ENCODE data around the gene CHN1.

The CHN1 gene

DNA sequence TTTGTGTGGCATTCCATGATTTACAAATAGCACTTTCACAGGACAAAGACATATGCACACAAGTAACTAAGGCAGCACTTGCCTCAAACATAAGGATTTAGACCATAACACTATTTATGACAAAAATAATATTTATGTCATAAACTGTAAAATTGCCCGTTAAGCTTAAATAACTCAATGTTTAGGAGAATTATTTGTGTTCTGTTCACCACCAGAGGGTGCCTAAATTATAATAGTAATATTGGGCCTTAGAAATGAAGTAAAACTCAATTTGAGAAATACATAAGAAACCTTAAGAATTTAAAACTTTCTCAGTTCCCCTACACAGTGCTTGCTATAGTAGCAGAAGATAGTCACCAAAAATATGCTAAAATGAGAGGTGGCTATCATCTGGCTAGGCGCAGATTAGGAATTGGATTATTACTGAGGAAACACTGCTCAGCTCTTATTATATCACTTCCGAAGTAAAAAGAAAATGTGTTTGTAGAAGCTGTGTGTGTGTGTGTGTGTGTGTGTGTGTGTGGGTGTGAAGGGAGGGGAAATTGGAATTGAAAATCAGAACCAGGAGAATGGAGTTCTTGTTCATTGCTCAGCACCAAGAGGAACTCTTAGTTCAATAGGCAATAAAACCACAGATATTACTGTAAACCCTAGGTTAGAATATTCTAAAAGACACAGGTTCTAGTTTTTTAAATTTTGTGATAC is 4.9 kb upstream of the CHN1 start:
- DNase-seq, result no peak

DNA sequence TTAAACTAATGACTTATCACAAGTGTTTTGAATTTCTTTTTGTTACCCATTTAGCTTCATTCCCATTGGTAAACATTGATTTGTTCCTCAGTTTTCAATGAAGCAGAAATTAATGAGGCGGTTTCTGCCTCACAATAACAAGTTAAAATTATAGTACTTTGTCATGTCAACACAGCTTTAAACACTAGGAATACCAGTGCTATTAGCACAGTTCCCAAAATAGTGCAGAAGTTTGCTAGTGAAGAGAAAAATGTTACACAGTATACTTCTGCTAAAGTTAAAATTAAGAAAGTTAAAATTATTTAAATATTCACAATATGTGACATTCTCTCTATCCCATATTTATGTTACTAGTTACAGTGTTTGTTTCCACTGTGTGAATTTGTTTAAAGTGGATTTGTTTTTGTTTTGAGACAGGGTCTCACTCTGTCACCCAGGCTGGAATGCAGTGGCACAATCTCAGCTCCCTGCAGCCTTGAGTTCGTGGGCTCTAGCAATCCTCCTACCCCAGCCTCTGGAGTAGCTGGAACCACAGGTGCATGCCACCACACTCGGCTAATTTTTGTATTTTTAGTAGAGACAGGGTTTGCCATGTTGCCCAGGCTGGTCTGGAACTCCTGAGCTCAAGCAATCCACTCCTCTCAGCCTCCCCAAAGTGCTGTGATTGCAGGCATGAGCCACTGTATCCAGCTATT is 3.8 kb upstream of the CHN1 start:
- no peak for DNase-seq

DNA sequence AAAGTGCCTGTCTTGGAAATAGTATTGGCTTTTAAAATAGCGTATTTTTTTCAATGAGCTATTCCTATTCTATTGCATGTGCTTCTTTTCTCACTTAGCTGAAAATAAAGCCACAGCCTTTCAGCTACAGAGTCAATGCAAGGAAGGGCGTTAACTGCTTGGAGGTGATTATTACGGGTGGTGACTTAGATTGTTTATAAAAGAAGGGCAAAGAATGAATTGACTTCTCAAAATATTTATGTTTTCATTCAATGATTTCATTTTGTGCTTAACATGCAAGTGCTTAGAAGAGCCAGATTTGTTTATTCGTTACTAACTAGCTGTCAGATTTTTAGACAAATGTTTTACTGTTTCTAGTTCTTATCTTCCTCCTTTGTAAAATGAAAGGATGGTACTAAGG is 2.8 kb upstream of the CHN1 start:
- DNase-seq, result no peak

DNA sequence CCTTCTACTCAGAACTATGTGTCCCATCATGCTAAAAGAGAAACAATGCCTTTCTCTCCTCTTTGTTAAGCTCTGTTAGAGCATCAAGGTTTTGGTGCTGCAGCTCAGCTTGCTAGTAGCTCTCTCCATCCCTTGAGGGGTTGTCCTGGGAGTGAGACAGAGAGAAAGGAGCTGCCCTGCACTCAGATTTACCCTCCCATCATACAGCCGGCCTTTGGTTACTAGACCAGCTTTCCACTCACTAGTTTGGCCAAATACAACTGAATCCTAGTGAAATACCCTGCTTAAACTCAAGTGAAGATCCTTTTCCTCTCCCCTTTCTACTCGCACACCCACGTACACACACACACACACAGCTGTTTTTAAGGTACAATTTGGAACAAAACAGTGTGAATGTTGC is 2.3 kb upstream of the CHN1 start:
- no peak for DNase-seq

- no peak for DNase-seq
Observed at GRCh38 chr2:175006281-175006680, 1.1 kb upstream of the CHN1 start.

DNA sequence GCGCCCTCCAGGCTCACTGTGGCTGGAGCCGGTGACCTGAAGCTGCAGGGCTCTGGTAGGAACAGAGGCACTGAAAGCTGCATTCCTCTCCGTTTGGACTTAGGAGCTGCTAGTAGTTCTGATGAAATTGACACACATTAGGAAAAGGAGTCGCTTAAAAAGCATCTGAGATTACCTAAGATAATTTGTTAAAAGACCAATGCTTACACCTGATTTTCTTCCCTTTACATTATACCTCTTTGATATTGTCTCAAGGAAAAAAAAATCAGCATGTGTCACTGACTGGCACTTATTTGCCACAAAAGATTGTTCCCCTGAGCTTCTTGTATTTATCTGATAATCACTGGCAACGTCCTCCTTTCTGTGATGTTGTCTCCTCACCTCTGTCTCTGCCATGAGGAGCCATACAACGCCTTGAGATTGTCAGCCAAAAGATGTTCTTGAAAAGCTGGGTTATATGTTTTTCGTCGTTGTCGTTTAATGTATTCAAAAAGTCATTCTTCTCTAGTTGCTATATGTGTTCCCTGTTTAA is 618 bp upstream of the CHN1 start:
- no peak for DNase-seq

- no peak for DNase-seq
Observed at GRCh38 chr2:175004730-175004979, 526 bp downstream of the CHN1 start.

DNA sequence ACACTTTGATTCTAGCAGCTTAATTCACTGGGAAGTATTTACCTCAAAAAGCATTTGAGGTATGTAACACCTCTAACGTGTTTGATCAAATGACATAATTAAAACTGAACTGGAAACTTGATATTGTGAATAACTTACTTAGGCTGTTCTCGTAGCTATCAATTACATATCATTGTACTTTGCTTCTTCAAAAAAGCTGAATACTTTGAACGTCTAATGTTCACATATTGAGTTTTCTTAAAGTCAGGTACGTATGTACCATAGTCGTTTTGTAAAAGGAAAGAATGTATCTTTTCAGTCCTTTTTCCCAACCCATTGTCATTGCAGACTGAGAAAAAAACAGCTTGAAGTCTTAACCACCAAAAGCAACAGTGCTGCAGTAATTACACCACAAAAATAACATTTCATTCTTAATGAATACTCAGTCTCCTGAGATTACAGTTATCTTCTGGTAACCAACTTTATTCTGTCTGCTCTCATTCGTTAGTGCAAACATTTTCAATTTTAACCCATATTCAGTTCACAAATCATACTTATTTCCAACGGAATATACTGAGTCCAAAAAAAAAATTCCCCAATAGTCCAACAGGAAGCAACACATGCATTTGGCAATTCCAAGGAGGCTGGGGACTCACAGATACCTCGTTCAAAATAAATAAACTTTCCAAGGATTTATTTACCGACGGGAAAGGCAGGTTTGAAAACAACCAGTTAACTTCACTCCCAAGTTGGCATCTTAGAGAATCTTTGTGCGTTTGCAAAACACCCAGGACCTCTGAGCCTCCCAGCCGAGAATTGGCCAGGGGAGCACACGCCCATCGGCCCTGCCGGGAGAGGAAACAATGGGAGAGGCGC is 1.1 kb downstream of the CHN1 start:
- DNase-seq, result no peak

DNA sequence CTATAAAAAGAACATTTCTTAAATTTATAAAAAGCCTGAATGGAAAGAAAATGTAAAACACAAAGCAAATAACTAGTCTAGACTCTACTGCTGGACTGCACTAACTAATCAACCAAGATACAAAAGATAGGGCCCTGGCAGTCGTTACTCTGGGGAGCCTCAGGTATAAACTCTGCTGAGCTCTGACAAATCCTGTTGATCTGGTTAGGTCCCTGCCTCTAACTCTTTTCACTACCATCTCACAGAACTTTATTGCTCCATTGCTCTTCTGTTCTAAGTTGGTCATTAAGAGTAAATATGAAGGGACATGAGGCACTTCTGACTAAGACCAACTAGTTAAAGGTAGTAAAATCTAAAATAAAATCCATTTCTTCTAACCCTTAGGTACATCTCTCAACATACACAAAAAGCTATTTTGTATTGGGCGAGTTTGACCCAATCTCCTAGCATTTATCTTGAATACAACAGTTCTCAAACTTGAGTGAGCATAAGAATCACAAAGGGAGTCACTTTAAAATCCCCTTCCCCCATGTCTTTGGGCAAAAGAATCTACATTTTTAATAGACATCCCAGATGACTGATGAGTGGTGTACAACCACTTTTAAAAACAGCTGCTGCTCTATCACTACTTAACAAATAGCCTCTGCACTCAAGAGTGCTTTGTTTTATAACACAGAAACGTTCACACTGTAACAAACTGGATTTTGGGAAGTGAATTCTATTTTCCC is 2.5 kb downstream of the CHN1 start:
- no peak for DNase-seq

DNA sequence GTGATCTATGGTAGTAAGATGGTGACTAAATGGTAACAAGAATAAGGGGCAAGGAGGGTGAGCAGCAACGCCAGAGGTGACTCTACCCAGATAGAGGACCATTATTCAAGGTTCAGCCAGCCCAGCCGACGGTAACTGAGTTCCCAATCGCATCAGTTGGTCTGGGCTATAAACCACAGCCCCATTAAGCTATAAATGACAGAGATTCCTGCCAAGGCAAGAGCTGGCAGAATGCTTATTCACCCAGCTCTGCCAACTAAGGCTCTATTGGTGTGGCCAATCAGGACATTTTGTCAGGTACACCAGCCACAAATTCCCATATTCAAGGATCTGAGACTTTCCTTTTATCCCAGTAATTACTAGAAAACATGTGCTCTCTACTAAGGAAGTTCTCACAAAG is 3.6 kb downstream of the CHN1 start:
- DNase-seq, result peak; percentile 24

- no peak for DNase-seq
Observed at GRCh38 chr2:174997110-174997509, 8.1 kb downstream of the CHN1 start.

DNA sequence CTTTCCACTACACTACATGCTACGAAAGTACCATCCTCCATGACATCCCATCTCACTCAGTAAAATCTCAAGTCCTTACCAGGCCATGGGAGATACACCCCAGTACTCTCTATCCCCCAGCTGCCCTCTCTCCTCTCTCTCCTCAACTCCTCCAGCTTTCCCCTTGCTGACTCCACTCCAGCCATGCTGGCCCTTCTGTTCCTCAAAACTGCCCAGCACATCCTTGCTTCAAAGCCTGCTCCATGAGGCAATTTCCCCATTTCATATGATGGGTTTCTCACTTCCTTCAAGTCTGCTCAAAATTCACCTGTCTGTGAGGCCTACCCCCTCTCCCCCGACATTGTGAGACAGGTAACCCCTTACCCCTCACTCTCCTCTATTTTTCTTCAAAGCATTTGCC is 8.6 kb downstream of the CHN1 start:
- DNase-seq, result no peak

DNA sequence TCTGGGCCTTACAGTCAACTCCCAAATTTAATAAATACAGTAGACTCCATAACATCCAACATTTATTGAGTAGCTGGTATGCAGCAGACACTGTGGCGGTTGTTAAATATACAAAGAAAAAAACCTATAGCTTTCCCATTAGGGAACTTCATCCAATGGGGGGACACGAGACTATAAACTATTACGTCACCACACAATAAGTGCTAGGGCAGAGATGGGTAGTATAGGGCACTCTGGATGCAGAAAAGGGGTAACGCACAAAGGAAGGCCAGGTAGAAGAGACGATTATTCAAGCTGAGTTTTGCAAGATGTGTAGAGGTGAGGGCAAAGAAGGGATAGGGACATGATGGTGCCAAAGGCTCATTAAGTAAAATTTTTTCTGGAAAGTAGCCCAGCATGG is 10.8 kb downstream of the CHN1 start:
- no peak for DNase-seq

GRCh38 chr2:174992886-174993285 is 12.3 kb downstream of the CHN1 start:
- no peak for DNase-seq

- no peak for DNase-seq
Observed at GRCh38 chr2:174985614-174986013, 19.6 kb downstream of the CHN1 start.

DNA sequence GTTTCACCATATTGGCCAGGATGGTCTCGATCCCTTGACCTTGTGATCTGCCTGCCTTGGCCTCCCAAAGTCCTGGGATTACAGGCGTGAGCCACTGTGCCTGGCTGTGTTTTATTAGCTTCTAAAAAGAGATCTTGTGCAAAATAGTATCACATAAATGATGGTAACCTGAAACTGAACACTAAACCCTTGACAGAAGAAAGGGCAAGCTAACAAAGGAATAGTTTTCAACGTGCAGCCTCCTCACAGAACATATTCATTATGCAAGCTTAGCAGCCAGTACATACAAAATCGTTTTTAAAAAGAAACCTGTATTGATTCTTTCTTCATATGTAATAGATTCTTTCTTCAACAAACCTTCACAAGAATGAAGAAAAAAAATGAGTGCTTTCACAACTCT is 20.6 kb downstream of the CHN1 start:
- no peak for DNase-seq

- no peak for DNase-seq
Observed at GRCh38 chr2:174981331-174981730, 23.9 kb downstream of the CHN1 start.

DNA sequence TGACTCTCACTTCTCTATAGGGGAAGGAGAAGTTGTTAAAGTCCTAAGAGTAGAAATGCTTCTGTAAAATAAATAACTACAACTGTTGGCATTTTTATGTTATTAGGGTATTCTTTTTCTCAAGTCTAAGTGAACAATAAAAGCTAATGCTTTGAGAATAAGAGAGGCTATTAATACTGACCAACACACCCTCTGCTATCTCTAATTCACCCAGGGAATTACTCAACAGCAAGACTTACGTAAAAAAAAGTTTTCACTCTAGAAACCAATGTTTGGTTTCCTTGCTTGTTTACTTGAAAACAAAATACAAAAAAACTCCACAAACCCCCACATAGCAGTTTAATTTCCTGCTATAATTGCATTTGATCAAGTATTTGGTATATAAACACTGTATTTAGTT is 25.2 kb downstream of the CHN1 start:
- DNase-seq, result no peak

GRCh38 chr2:174977364-174977763 is 27.8 kb downstream of the CHN1 start:
- DNase-seq, result no peak

- DNase-seq, result no peak
Observed at GRCh38 chr2:174974131-174974530, 31.1 kb downstream of the CHN1 start.

DNA sequence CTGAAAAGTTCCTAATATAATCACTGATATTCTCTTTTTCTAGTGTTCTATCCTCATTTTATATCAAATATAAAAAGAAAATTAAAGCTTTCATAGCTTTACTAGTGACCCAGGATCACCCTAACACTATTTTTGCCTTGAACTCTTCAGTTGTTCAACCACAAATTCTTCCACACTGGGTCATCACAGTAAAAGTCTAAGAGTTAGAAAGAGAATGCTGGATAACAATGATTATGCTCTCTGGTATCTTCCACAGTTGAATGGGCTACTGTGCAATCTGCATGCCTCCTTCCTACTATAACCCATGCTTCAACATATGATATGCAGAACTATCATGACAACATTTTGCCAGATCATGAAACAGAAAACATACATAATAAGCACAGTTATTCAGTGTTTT is 32.3 kb downstream of the CHN1 start:
- no peak for DNase-seq

GRCh38 chr2:174971868-174972781 is 33.1 kb downstream of the CHN1 start:
- DNase-seq, result no peak

Measured in NCI-H1092 (cell line).